GM12878 (cell line): Measurements from ENCODE around the gene RPS16.
A peak's percentile ranks its signal among the peaks of the same experiment; 100 is the strongest.

ENCODE experiments used
- ATF3 ChIP-seq: IDR thresholded peaks from 2 replicates; pipeline ENCODE4 v1.6.1; 2011; ENCODE audit warnings: low read depth, mild to moderate bottlenecking, low read length, moderate library complexity, borderline replicate concordance; ENCODE audit errors: extremely low read depth
- CTCF ChIP-seq, 3 experiments: IDR thresholded peaks in 2 of 3; conservative IDR thresholded peaks in 1 of 3; 2 replicates each; pipeline ENCODE4 v1.5.1; 2011; ENCODE audit warnings: low read depth in 3 of 3, low read length in 3 of 3, mild to moderate bottlenecking in 3 of 3, control low read depth in 2 of 3, moderate library complexity in 2 of 3, inconsistent platforms in 1 of 3, mixed read lengths in 1 of 3; ENCODE audit not compliant: control insufficient read depth in 2 of 3, insufficient read depth in 1 of 3; ENCODE audit errors: extremely low read depth in 1 of 3
- NBN ChIP-seq: fragments of 450-650 bp; IDR thresholded peaks from 2 replicates; pipeline ENCODE4 v1.6.1; 2016
- NFYA ChIP-seq: IDR thresholded peaks from 2 replicates; pipeline ENCODE4 v1.6.1; 2011; ENCODE audit warnings: low read depth, mild to moderate bottlenecking, low read length, improper control_type of control experiment, borderline replicate concordance
- POLR2A ChIP-seq: IDR thresholded peaks from 2 replicates; pipeline ENCODE4 v1.6.1; 2011; ENCODE audit warnings: low read depth, mild to moderate bottlenecking, low read length
- POLR2AphosphoS2 ChIP-seq: IDR thresholded peaks from 2 replicates; pipeline ENCODE4 v1.6.1; 2011; ENCODE audit warnings: low read depth, mild to moderate bottlenecking, low read length, improper control_type of control experiment, moderate library complexity
- SMAD1 ChIP-seq: fragments of 450-650 bp; IDR thresholded peaks from 2 replicates; pipeline ENCODE4 v1.6.1; 2018; ENCODE audit warnings: mild to moderate bottlenecking, low read depth; ENCODE audit not compliant: partially characterized antibody
- SP1 ChIP-seq: IDR thresholded peaks from one replicate; pipeline ENCODE4 v1.6.1; 2011; ENCODE audit warnings: low read depth, low read length

GRCh38 chr19:39390451-39390750 lies 45.3 kb downstream of the RPS16 start:
- TF ChIP-seq CTCF (IDR thresholded peaks at IDR 0.05 in 2 of 3, conservative IDR thresholded peaks at IDR 0.05 in 1 of 3; ENCODE audit: control insufficient read depth in 2 of 3, extremely low read depth in 1 of 3, insufficient read depth in 1 of 3, low read depth in 3 of 3, low read length in 3 of 3) (no peak), NBN (peak; percentile 98), POLR2A (no peak), SP1 (no peak), SMAD1 (no peak), NFYA (no peak), ATF3 (no peak), POLR2AphosphoS2 (no peak)
